Myocyte (in vitro differentiated cells): ENCODE results near the gene MTRR. TPM values are rescaled to one million over a fixed set of nuclear protein-coding genes. Genes with fewer than 3 reads are reported as not detected.

Source experiments
- total RNA-seq: library from RNA; depleted of rRNA; stranded (reverse); fragments of >200 nt; gene quantifications from 2 replicates; pipeline ENCODE4 v1.2.3, GENCODE V29; 2014

Gene MTRR
- total RNA-seq, 1 donor from 2014 or later = 24.4 TPM

Other genes starting within 250 kb of the MTRR start
- not detected in 2 replicates for gene CFAP90, start 18.0 kb upstream of the MTRR start, total RNA-seq
- gene FASTKD3, start 117 bp upstream of the MTRR start, total RNA-seq = 11.9 and 12.1 TPM in 2 replicates